Fibroblast of the aortic adventitia (primary cell): ENCODE results near the gene CEP70. TPM values are rescaled to one million over a fixed set of nuclear protein-coding genes. Genes with fewer than 3 reads are reported as not detected.

Source experiments
- DNase-seq: peaks from one replicate; pipeline ENCODE4 v3.0.0-alpha.2; 2010; ENCODE audit warnings: low read depth
- H3K4me3 ChIP-seq: 2 replicates; pipeline ENCODE4 v1.5.1; 2011; ENCODE audit warnings: low read depth, mild to moderate bottlenecking, control low read depth, low read length, moderate library complexity
- total RNA-seq: library from RNA; depleted of rRNA; stranded (reverse); fragments of >200 nt; gene quantifications from 2 replicates; pipeline ENCODE4 v1.2.3, GENCODE V29; 2012; ENCODE audit warnings: low replicate concordance
- TF ChIP-seq, protein P1 (sequence below): IDR thresholded peaks from 2 replicates; pipeline ENCODE4 v1.5.1; 2011; ENCODE audit warnings: mild to moderate bottlenecking, low read length, control low read depth, inconsistent platforms; ENCODE audit not compliant: insufficient read depth

The CEP70 gene
- total RNA-seq, 1 donor: 14.6 TPM

DNA sequence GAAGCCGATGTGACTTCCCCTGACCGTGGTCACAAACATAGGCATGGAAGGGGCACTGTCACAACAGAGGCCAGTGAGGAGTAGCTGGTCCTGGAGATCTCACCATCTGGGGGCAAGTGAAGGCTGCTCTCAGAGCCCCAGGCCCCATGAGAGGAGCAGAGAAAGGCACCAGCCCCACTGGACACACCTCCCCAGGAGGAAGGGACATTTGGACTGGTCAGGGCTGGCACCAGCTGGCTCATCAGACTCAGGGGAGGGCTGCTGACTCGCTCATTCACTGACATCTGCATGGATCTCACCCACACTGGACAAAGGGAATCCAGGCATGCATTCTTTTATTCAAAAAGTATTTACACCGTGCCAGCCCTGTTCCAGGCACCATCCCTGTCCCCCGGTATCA, 132.8 kb downstream of the CEP70 start:
- H3K4me3 ChIP-seq: no peak overlapping the region
- TF ChIP-seq, protein P1, sequence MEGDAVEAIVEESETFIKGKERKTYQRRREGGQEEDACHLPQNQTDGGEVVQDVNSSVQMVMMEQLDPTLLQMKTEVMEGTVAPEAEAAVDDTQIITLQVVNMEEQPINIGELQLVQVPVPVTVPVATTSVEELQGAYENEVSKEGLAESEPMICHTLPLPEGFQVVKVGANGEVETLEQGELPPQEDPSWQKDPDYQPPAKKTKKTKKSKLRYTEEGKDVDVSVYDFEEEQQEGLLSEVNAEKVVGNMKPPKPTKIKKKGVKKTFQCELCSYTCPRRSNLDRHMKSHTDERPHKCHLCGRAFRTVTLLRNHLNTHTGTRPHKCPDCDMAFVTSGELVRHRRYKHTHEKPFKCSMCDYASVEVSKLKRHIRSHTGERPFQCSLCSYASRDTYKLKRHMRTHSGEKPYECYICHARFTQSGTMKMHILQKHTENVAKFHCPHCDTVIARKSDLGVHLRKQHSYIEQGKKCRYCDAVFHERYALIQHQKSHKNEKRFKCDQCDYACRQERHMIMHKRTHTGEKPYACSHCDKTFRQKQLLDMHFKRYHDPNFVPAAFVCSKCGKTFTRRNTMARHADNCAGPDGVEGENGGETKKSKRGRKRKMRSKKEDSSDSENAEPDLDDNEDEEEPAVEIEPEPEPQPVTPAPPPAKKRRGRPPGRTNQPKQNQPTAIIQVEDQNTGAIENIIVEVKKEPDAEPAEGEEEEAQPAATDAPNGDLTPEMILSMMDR: no peak
- no peak for DNase-seq

DNA sequence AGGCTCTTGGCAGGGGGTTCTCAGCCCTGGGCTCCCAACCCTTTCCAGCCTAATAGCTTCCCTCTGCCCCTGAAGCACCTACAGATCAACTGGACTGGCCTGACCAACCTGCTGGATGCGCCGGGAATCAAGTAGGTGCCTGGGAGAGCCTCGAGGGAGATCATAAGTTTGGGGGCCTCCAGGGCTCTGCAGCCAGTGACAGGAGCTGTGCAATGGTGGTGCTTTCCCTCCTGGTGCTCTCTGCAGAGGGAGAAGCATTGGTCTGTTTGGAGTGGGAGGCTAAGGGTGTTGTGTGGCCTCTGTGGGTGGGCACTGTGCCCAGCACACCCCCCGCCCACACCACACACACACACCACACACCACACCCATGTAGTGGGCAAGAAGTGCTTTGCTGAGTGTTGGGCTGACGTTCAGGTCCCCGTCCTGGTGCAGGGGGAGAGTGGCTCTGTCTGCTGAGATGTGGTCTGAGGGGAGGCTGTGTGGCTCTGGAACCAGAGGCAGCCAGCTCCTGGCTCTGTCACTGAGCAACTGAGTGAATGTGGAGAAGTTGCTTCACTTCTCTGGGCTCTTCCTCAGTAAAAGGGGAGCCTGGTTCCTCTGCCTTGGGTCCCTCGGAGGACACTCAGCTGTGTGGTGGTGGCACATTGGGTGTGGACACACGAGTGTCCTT, 133.4 kb downstream of the CEP70 start:
- no peak overlapping the region for H3K4me3 ChIP-seq
- DNase-seq: no peak
- TF ChIP-seq, protein P1: no peak

DNA sequence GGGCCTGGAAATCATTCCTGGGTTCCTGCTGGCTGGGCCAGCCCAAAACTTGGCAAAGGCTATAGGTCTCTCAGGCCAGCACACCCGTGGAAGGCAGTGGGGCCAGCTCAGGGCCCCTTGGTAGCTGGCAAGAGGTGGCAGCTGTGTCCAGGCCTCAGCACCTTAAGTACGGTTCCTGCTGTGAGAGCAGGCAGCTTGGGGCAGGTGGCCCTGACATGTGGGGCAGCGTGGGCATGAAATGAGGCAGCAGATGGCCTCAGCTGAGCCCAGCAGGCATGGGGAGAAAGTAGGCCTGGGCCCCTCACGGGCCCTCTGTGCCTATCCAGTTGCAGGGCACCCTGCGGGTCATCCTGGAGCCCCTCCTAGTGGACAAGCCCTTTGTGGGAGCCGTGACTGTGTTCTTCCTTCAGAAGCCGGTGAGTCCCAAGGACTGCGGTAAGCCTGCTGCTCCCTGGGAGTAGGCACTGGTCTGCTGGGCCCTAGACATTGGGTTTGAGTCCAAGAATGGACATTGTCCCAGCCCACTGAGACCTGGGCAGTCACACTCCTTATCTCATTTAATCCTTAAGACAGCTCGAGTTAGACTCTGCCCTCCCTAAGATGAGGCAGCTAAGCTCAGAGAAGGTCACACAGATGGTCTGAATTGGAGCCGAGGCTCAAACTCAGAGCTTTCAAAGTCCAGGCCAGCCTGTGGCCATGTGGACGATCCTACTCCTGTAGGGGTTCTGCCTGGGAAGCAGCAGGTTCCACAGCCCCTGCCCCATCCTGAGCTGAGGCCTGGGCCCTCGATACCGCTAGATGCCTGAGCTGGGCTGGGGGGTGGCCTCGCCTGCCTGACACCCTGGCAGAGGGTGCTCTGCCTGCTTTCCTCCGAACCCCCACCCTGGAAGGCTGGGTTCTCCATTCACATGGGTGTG, 134.2 kb downstream of the CEP70 start:
- DNase-seq: no peak
- H3K4me3 ChIP-seq: no peak overlapping the region
- TF ChIP-seq, protein P1: no peak

DNA sequence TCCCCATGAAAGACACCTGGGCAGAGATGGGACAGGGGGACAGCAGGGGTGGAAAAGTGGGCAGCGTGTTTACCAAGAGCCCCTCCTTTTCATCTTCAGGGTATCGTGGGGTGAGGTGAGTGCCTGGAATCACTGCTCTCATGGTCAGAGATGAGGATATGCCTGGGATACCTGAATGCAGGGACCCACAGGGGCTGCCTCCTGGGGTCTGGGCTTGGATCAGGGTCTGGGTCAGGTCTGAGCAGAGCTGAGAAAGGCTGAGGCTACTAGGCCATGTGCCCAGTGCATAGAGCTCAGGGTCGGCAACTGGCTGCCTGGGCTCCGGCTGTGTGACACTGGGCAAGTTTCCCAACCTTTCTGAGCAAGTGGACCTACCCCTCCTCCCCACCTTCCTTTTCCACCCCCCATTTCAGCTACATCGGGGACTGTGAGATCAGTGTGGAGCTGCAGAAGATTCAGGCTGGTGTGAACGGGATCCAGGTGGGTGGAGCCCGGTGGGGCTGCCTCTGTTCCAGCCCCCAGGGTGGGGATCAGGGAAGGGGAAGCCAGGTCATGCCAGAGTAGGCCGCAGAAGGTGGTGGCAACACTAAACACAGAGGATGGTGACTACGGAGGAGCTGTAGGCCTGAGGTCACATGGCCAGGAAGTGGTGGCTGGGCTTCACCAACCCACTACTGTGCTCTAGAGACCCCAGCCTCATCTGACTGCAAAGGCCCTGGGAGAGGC, 135.1 kb downstream of the CEP70 start:
- TF ChIP-seq, protein P1: no peak
- no peak overlapping the region for H3K4me3 ChIP-seq
- DNase-seq: no peak

DNA sequence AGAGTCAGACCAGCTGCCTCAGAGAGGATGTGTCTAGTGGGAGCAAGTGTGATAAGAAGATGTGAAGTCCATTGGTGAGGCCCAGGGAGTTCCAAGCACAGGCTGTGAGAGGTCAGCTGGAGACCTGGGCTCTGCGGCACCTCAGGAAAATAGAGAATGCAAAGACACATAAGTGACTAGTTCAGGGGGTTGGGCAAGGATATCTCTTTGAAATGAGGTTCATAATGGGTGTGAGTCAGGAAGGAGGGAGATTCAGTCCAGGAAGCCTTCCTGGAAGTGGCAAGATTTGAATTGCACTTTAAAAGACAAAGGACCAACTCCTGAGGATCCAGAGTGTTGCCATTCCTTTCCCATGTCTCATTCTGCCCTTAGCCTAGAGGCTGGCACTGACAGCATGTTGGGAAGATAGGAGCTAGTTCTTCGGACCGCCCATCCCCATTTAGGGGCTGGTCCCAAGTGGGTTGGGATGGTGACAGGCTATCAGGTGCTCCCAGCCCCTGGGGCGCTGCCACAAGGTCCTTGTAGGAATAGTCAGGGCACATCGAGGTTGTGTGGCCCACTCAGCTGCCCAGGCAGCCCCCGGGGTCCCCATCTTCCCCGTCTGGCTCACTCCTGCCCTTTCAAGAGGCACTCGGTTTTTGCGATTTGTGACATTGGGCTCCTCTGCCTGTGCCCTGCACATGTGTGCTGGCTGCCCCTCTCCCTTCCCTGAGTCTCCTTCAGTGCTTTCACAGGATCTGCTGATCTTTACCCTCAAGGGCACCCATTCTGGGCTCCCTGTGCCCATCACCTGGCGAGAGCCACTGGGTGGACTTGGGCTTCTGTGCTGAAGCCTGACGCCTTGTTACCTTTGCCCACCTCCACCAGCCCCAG, 136.0 kb downstream of the CEP70 start:
- H3K4me3 ChIP-seq: no peak overlapping the region
- no peak for DNase-seq
- TF ChIP-seq, protein P1: no peak
